Measurements from ENCODE around the gene RHOT2. TPM values are rescaled to one million over a fixed set of nuclear protein-coding genes. Genes with fewer than 3 reads are reported as not detected.

RHOT2 gene
- total and polyA plus RNA-seq, 2 donors (not counting 3 experiments of a cell fraction or from before 2014, with no cell fraction given) = 106 to 139 TPM

GRCh38 chr16:660459-661183 lies 7.3 kb upstream of the RHOT2 start:
- peaks cover 0 to 3% of the 10 kb centered on the region in 2 experiments for H3K36me3 ChIP-seq (ENCODE audit: control insufficient read depth in 2 of 2, extremely low read depth in 1 of 2, insufficient read depth in 2 of 2, low read length in 2 of 2)
- peak; percentile 96 for FAIRE-seq
- DNase-seq (ENCODE audit: low read depth, low spot score) = peak; percentile 88
- H3K79me2 ChIP-seq (ENCODE audit: control insufficient read depth, insufficient read depth, low read length) = no peaks in the 10 kb centered on the region
- no TSS peak for BruUV-seq (replicated peaks)
- dilution Hi-C loops (cut with MboI; ENCODE audit: extremely low pct_ligation_motif_present, low sequenced_read_pairs) = no loop called here
- intact Hi-C loops (cut with micrococcal nuclease) = loop anchor here (1.0 kb wide), 5 partner anchors 11 to 268 kb away; partner anchors contain the start of gene WDR90
- no peak overlapping the region for H3K9ac ChIP-seq (replicated peaks; ENCODE audit: extremely low read depth, insufficient read depth, low read length)
- ChIA-PET POLR2A (interaction anchor here (0.7 kb wide), 1 partner anchor 12 kb away, joined by 3 read pairs; no protein-coding TSS in a partner anchor), CTCF (interaction anchor here (0.7 to 1.9 kb wide), 10 partner anchors 9 to 134 kb away, joined by 3 to 16 read pairs (median 3); partner anchors contain the start of genes METTL26 and WDR90)
- no peaks in the 10 kb centered on the region for H3K27me3 ChIP-seq (ENCODE audit: control insufficient read depth in 2 of 2, insufficient read depth in 2 of 2, low read length in 2 of 2)
- H3K4me3 ChIP-seq (replicated peaks in 1 of 3; ENCODE audit: insufficient read depth in 1 of 3, low read depth in 1 of 3, low read length in 3 of 3) = peak overlapping the region in 1 of 3 experiments; percentile 11
- H3K4me1 ChIP-seq (ENCODE audit: control insufficient read depth, extremely low read depth, insufficient read depth, low read length) = no peaks in the 10 kb centered on the region
- H3K4me2 ChIP-seq (ENCODE audit: insufficient read depth, low read length) = no peak overlapping the region
- no peak for TF ChIP-seq MYC (IDR thresholded peaks at IDR 0.05; ENCODE audit: low read depth, low read length)
- peak; percentile 54 for TF ChIP-seq POLR2AphosphoS5 (IDR thresholded peaks at IDR 0.05; ENCODE audit: insufficient read depth, low read depth, low read length)
- no peak for TF ChIP-seq JUN (IDR thresholded peaks at IDR 0.05; ENCODE audit: borderline replicate concordance, insufficient read depth, insufficient read length, low read depth)
- TF ChIP-seq, protein P1, sequence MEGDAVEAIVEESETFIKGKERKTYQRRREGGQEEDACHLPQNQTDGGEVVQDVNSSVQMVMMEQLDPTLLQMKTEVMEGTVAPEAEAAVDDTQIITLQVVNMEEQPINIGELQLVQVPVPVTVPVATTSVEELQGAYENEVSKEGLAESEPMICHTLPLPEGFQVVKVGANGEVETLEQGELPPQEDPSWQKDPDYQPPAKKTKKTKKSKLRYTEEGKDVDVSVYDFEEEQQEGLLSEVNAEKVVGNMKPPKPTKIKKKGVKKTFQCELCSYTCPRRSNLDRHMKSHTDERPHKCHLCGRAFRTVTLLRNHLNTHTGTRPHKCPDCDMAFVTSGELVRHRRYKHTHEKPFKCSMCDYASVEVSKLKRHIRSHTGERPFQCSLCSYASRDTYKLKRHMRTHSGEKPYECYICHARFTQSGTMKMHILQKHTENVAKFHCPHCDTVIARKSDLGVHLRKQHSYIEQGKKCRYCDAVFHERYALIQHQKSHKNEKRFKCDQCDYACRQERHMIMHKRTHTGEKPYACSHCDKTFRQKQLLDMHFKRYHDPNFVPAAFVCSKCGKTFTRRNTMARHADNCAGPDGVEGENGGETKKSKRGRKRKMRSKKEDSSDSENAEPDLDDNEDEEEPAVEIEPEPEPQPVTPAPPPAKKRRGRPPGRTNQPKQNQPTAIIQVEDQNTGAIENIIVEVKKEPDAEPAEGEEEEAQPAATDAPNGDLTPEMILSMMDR (IDR thresholded peaks at IDR 0.05; ENCODE audit: extremely low read depth in 1 of 2, insufficient read depth in 1 of 2, low read depth in 1 of 2, low read length in 2 of 2) = peak; percentile 38 to 74
- TF ChIP-seq GATA2 (IDR thresholded peaks at IDR 0.05; ENCODE audit: insufficient read depth, insufficient read length, low read depth, low read length) = no peak
- peak; percentile 56 for TF ChIP-seq POLR2A (IDR thresholded peaks at IDR 0.05; ENCODE audit: low read depth, low read length)
- TF ChIP-seq, protein P2, sequence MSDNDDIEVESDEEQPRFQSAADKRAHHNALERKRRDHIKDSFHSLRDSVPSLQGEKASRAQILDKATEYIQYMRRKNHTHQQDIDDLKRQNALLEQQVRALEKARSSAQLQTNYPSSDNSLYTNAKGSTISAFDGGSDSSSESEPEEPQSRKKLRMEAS (IDR thresholded peaks at IDR 0.05; ENCODE audit: insufficient read depth, insufficient read length) = peak; percentile 59
- H4K20me1 ChIP-seq (replicated peaks; ENCODE audit: control insufficient read depth, extremely low read depth, insufficient read depth, low read length) = no peaks in the 10 kb centered on the region
- H2AFZ ChIP-seq (ENCODE audit: low read depth, low read length) = peak overlapping the region; percentile 25
- no peak overlapping the region for H3K27ac ChIP-seq (ENCODE audit: insufficient read depth, low read depth, low read length)
- no peaks in the 10 kb centered on the region for H3K9me3 ChIP-seq (replicated peaks; ENCODE audit: control insufficient read depth, insufficient read depth, low read length)
- H3K9me1 ChIP-seq (replicated peaks; ENCODE audit: control insufficient read depth, extremely low read depth, insufficient read depth, low read length) = no peaks in the 10 kb centered on the region

Data from endothelial cell of umbilical vein (primary cell).